OCI-LY3 (cell line): ENCODE measurements around the gene RNF144A.

Experiments used
- EZH2phosphoT487 ChIP-seq: fragments of 200-600 bp; shearing (Covaris generic); IDR thresholded peaks from 2 replicates; pipeline ENCODE4 v1.6.1; 2018; ENCODE audit warnings: antibody characterized with exemption, mixed run types, low read depth
- TF ChIP-seq, protein P1 (sequence below): fragments of 200-600, 300-600 bp; sonication (generic); IDR thresholded peaks from 2 replicates; pipeline ENCODE4 v1.5.1; 2014; ENCODE audit warnings: antibody characterized with exemption, low read length, low read depth

DNA sequence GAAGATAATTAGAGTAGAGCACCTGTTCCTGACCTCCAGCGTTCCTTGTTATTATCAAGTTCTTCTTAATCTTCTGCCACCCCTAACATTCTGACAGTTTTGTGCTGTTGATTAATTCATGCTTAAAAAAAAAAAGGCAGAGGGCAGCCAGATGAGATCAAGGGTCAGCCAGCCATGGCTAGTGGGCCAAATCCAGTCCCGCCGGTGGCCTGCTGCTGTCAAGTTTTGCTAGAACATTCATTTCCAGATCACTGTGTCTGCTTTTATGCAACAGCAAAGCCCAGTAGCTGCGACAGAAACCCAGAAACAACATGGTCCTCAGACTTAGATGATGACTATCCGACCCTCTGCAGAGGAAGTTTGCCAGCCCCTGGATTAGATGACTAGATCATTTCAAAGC, 101.6 kb downstream of the RNF144A start:
- TF ChIP-seq, protein P1, sequence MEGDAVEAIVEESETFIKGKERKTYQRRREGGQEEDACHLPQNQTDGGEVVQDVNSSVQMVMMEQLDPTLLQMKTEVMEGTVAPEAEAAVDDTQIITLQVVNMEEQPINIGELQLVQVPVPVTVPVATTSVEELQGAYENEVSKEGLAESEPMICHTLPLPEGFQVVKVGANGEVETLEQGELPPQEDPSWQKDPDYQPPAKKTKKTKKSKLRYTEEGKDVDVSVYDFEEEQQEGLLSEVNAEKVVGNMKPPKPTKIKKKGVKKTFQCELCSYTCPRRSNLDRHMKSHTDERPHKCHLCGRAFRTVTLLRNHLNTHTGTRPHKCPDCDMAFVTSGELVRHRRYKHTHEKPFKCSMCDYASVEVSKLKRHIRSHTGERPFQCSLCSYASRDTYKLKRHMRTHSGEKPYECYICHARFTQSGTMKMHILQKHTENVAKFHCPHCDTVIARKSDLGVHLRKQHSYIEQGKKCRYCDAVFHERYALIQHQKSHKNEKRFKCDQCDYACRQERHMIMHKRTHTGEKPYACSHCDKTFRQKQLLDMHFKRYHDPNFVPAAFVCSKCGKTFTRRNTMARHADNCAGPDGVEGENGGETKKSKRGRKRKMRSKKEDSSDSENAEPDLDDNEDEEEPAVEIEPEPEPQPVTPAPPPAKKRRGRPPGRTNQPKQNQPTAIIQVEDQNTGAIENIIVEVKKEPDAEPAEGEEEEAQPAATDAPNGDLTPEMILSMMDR = no peak
- no peak for TF ChIP-seq EZH2phosphoT487
